ENCODE results near the gene ENTPD8. TPM values are rescaled to one million over a fixed set of nuclear protein-coding genes. Genes with fewer than 3 reads are reported as not detected.

The ENTPD8 gene
- polyA plus RNA-seq, 3 donors, result not detected

DNA sequence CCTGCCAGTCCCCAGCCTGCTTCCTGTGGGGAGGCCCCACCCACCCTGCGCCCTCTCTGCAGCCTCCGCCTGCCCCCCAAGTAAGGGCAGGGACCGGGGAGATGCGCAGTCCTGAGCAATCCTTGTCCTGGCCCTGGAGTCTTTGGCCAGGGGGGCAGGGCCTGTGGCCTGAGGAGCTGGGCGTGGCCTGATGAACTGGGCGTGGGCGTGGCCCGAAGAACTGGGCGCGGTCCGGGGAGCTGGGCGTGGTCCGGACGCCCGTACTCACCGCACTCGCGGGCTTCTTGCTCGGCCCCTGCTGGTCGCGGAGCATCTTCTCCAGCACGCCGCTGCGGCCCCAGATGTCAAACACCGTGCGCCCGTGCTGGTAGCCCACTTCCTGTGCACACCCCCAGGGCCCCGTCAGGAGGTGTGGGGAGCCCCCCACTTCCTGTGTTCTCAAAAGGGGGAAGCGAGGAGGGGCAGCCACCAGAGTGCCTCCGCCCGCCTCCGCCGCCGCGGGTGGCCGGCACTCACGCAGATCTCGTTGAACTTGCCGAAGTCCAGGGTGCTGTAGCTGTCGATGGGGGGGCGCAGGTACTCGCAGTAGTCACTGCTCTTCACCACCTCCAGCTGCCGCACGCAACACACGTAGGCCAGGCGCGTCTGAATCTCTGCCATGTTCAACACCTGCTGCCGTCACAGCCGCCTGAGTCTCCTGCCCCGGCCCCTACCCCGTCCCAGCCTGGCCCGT, 20.7 kb upstream of the ENTPD8 start:
- Mint-ChIP-seq H3K9me3 (peaks cover 0 to 14% (median 7%) of the 10 kb centered on the region in 7 donors), H3K36me3 (peaks cover 2 to 5% of the 10 kb centered on the region in 2 donors), H3K4me1 (peaks cover 3% of the 10 kb centered on the region), H3K27ac (peak overlapping the region in 2 of 7 donors; percentile 9 to 41), H3K27me3 (ENCODE audit: low read depth in 3 of 3) (peaks cover 6 to 21% (median 11%) of the 10 kb centered on the region in 3 donors), H3K4me3 (peak overlapping the region; percentile 45 to 63)
- H3K4me3 ChIP-seq (replicated peaks in 1 of 3; ENCODE audit: low read depth in 2 of 3, low read length in 3 of 3), result no peak overlapping the region
- H3K27ac ChIP-seq (ENCODE audit: low read depth in 1 of 2, low read length in 2 of 2), result no peak overlapping the region
- no peak overlapping the region for H3K9ac ChIP-seq (ENCODE audit: insufficient read depth, low read length, poor library complexity, severe bottlenecking)
- peaks cover 0 to 15% of the 10 kb centered on the region in 2 donors for H3K27me3 ChIP-seq (ENCODE audit: control insufficient read depth in 2 of 2, insufficient read depth in 2 of 2, low read length in 2 of 2)
- TF ChIP-seq, protein P1, sequence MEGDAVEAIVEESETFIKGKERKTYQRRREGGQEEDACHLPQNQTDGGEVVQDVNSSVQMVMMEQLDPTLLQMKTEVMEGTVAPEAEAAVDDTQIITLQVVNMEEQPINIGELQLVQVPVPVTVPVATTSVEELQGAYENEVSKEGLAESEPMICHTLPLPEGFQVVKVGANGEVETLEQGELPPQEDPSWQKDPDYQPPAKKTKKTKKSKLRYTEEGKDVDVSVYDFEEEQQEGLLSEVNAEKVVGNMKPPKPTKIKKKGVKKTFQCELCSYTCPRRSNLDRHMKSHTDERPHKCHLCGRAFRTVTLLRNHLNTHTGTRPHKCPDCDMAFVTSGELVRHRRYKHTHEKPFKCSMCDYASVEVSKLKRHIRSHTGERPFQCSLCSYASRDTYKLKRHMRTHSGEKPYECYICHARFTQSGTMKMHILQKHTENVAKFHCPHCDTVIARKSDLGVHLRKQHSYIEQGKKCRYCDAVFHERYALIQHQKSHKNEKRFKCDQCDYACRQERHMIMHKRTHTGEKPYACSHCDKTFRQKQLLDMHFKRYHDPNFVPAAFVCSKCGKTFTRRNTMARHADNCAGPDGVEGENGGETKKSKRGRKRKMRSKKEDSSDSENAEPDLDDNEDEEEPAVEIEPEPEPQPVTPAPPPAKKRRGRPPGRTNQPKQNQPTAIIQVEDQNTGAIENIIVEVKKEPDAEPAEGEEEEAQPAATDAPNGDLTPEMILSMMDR (IDR thresholded peaks at IDR 0.05), result peak; percentile 30
- H3K4me1 ChIP-seq (ENCODE audit: control insufficient read depth in 1 of 2, insufficient read depth in 2 of 2, low read length in 2 of 2), result peaks cover 18 to 33% of the 10 kb centered on the region in 2 donors
- intact Hi-C loops (cut with micrococcal nuclease), result loop anchor here in 1 of 2 donors (10.0 kb wide), 1 partner anchor 143 kb away; the partner anchor contains the start of gene ARRDC1
- H3K79me2 ChIP-seq (ENCODE audit: insufficient read depth, low read length), result no peaks in the 10 kb centered on the region
- peaks cover 0 to 3% of the 10 kb centered on the region in 2 donors for H3K36me3 ChIP-seq (replicated peaks in 1 of 2; ENCODE audit: control insufficient read depth in 1 of 2, insufficient read depth in 2 of 2, low read length in 2 of 2)
- DNase-seq, result peak; percentile 65 to 92 (median 69)
- no peak overlapping the region for H3K4me2 ChIP-seq (replicated peaks; ENCODE audit: extremely low read depth, low read length, poor library complexity, severe bottlenecking)
- peak overlapping the region; percentile 29 for H2AFZ ChIP-seq (ENCODE audit: insufficient read depth, low read depth, low read length, poor library complexity, severe bottlenecking)
- no peaks in the 10 kb centered on the region for H4K20me1 ChIP-seq (ENCODE audit: insufficient read depth, low read length)
- peaks cover 14 to 15% of the 10 kb centered on the region in 2 donors for H3K9me3 ChIP-seq (replicated peaks in 1 of 2; ENCODE audit: control insufficient read depth in 1 of 2, insufficient read depth in 1 of 2, low read length in 2 of 2)
- 7% methylated on average over 48 of the region's 52 CpGs for whole genome bisulfite sequencing (ENCODE audit: insufficient coverage)

DNA sequence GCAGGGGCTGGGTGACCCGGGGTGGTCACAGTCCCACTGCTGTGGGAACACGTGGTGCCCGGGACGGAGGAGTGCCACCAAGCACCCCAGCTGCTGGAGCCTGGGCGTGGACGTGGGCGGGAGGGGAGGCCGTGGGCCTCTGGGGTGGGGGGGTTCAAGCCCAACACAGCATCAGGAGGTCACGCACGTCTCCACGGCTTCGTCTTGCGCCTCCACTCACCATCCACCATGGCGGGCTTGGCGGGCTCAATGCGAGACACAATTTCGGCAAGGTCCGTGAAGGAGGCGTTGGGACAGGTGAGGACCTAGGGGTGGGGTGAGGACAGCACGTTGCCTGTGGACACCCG, 20.1 kb upstream of the ENTPD8 start:
- Mint-ChIP-seq H3K36me3 (peaks cover 6 to 9% of the 10 kb centered on the region in 2 donors), H3K9me3 (peaks cover 0 to 14% (median 7%) of the 10 kb centered on the region in 7 donors), H3K4me1 (peaks cover 3% of the 10 kb centered on the region), H3K27ac (peak overlapping the region in 1 of 7 donors; percentile 46), H3K4me3 (no peak overlapping the region), H3K27me3 (ENCODE audit: low read depth in 3 of 3) (peaks cover 5 to 21% (median 11%) of the 10 kb centered on the region in 3 donors)
- Histone ChIP-seq H3K27ac (ENCODE audit: low read depth in 1 of 2, low read length in 2 of 2) (no peak overlapping the region), H4K20me1 (ENCODE audit: insufficient read depth, low read length) (no peaks in the 10 kb centered on the region), H2AFZ (ENCODE audit: insufficient read depth, low read depth, low read length, poor library complexity, severe bottlenecking) (no peak overlapping the region), H3K4me3 (replicated peaks in 1 of 3; ENCODE audit: low read depth in 2 of 3, low read length in 3 of 3) (no peak overlapping the region), H3K79me2 (ENCODE audit: insufficient read depth, low read length) (no peaks in the 10 kb centered on the region), H3K4me2 (replicated peaks; ENCODE audit: extremely low read depth, low read length, poor library complexity, severe bottlenecking) (no peak overlapping the region), H3K4me1 (ENCODE audit: control insufficient read depth in 1 of 2, insufficient read depth in 2 of 2, low read length in 2 of 2) (peaks cover 18 to 33% of the 10 kb centered on the region in 2 donors), H3K9ac (ENCODE audit: insufficient read depth, low read length, poor library complexity, severe bottlenecking) (no peak overlapping the region), H3K27me3 (ENCODE audit: control insufficient read depth in 2 of 2, insufficient read depth in 2 of 2, low read length in 2 of 2) (peaks cover 0 to 15% of the 10 kb centered on the region in 2 donors), H3K36me3 (replicated peaks in 1 of 2; ENCODE audit: control insufficient read depth in 1 of 2, insufficient read depth in 2 of 2, low read length in 2 of 2) (peaks cover 0 to 3% of the 10 kb centered on the region in 2 donors), H3K9me3 (replicated peaks in 1 of 2; ENCODE audit: control insufficient read depth in 1 of 2, insufficient read depth in 1 of 2, low read length in 2 of 2) (peaks cover 14 to 15% of the 10 kb centered on the region in 2 donors)
- DNase-seq, result no peak
- TF ChIP-seq, protein P1 (IDR thresholded peaks at IDR 0.05), result no peak
- WGBS (ENCODE audit: insufficient coverage), result 68% methylated on average over 9 of the region's 21 CpGs
- intact Hi-C loops (cut with micrococcal nuclease), result loop anchor here in 1 of 2 donors (10.0 kb wide), 1 partner anchor 144 kb away; the partner anchor contains the start of gene ARRDC1

Measured in CD14-positive monocyte (primary cell).